IMR-90 (cell line): Measurements from ENCODE around the gene SRP14. TPM values are rescaled to one million over a fixed set of nuclear protein-coding genes. Genes with fewer than 3 reads are reported as not detected.
A peak's percentile ranks its signal among the peaks of the same experiment; 100 is the strongest.

Source experiments
- ATAC-seq: fragments of 200-7000 bp; cut with Tn5 transposase; 2 replicates; pipeline ENCODE4 v1.9.1; 2020; ENCODE audit warnings: low read depth, mild to moderate bottlenecking, moderate library complexity
- BruUV-seq: library from RNA; stranded (reverse); fragments of 400-500 nt; replicated peaks from 2 replicates; lab custom pipeline; 2021; lab: Mats Ljungman, UMichigan
- CTCF ChIA-PET: fragments of 300-600 bp; formaldehyde crosslinking; extraction: SDS; loops from one replicate; lab custom pipeline; 2021; ENCODE audit warnings: antibody characterized with exemption; lab: Yijun Ruan, JAX
- POLR2A ChIA-PET: fragments of 300-600 bp; sonication (Branson Sonifier 250); formaldehyde crosslinking; loops from one replicate; lab custom pipeline; 2022; ENCODE audit warnings: antibody characterized with exemption; ENCODE audit not compliant: unreplicated experiment; lab: Charles Lee
- DNase-seq: peaks from one replicate; pipeline ENCODE4 v3.0.0; 2013
- H2AFZ ChIP-seq: replicated peaks from 2 replicates; pipeline ENCODE3; 2013; ENCODE audit warnings: low read length, mild to moderate bottlenecking; ENCODE audit not compliant: poor library complexity
- H2AK5ac ChIP-seq: 2 replicates; pipeline ENCODE4 v1.6.1; 2013; ENCODE audit warnings: low read depth, low read length, inconsistent platforms
- H2AK9ac ChIP-seq: replicated peaks from 2 replicates; pipeline ENCODE3; 2013; ENCODE audit warnings: mild to moderate bottlenecking, low read depth, low read length, moderate library complexity; ENCODE audit not compliant: poor library complexity
- H2BK120ac ChIP-seq: 2 replicates; pipeline ENCODE4 v1.6.1; 2013; ENCODE audit warnings: low read depth, low read length, inconsistent platforms
- H2BK15ac ChIP-seq: 3 replicates; pipeline ENCODE4 v1.6.1; 2013; ENCODE audit warnings: low read depth, low read length, inconsistent platforms
- H2BK20ac ChIP-seq: 2 replicates; pipeline ENCODE4 v1.6.1; 2013; ENCODE audit warnings: low read depth, mild to moderate bottlenecking, inconsistent platforms, low read length, moderate library complexity
- H2BK5ac ChIP-seq: 2 replicates; pipeline ENCODE4 v1.6.1; 2013; ENCODE audit warnings: mild to moderate bottlenecking, low read depth, low read length, inconsistent platforms; ENCODE audit not compliant: poor library complexity, severe bottlenecking
- H3K14ac ChIP-seq: replicated peaks from 2 replicates; pipeline ENCODE4 v1.6.1; 2013; ENCODE audit warnings: low read depth, low read length, inconsistent platforms
- H3K18ac ChIP-seq: 2 replicates; pipeline ENCODE4 v1.6.1; 2013; ENCODE audit warnings: low read depth, low read length, control low read depth
- H3K23ac ChIP-seq: 2 replicates; pipeline ENCODE4 v1.6.1; 2013; ENCODE audit warnings: low read depth, low read length, inconsistent platforms
- H3K27ac ChIP-seq: 2 replicates; pipeline ENCODE4 v1.5.1; 2013; ENCODE audit warnings: mild to moderate bottlenecking, control low read depth, low read length; ENCODE audit not compliant: insufficient read depth
- H3K27me3 ChIP-seq: 2 replicates; pipeline ENCODE4 v1.6.1; 2013; ENCODE audit warnings: low read length; ENCODE audit not compliant: control insufficient read depth, insufficient read depth
- H3K36me3 ChIP-seq: 2 replicates; pipeline ENCODE4 v1.6.1; 2013; ENCODE audit warnings: low read length, mixed read lengths; ENCODE audit not compliant: control insufficient read depth, insufficient read depth
- H3K4ac ChIP-seq: 2 replicates; pipeline ENCODE4 v1.6.1; 2013; ENCODE audit warnings: low read depth, low read length, inconsistent platforms
- H3K4me1 ChIP-seq: 2 replicates; pipeline ENCODE4 v1.6.1; 2013; ENCODE audit warnings: low read length, mixed read lengths; ENCODE audit not compliant: control insufficient read depth, insufficient read depth
- H3K4me2 ChIP-seq: 2 replicates; pipeline ENCODE4 v1.6.1; 2013; ENCODE audit warnings: low read depth, mild to moderate bottlenecking, control low read depth, low read length, moderate library complexity
- H3K4me3 ChIP-seq: 2 replicates; pipeline ENCODE4 v1.5.1; 2013; ENCODE audit warnings: low read depth, mild to moderate bottlenecking, control low read depth, low read length, moderate library complexity; ENCODE audit not compliant: insufficient read depth
- H3K56ac ChIP-seq: 2 replicates; pipeline ENCODE4 v1.6.1; 2013; ENCODE audit warnings: low read length, inconsistent platforms; ENCODE audit not compliant: insufficient read depth; ENCODE audit errors: extremely low read depth
- H3K79me1 ChIP-seq, 2 experiments: 2 replicates each; pipeline ENCODE4 v1.6.1; 2013; ENCODE audit warnings: low read length in 2 of 2, inconsistent platforms in 1 of 2, low read depth in 1 of 2
- H3K9ac ChIP-seq: 2 replicates; pipeline ENCODE4 v1.6.1; 2013; ENCODE audit warnings: low read depth, low read length, control low read depth
- H3K9me1 ChIP-seq: 2 replicates; pipeline ENCODE4 v1.6.1; 2013; ENCODE audit warnings: low read length, inconsistent platforms; ENCODE audit not compliant: insufficient read depth
- H3K9me3 ChIP-seq: 2 replicates; pipeline ENCODE4 v1.6.1; 2013; ENCODE audit warnings: low read length; ENCODE audit not compliant: control insufficient read depth, insufficient read depth
- H4K20me1 ChIP-seq: 2 replicates; pipeline ENCODE4 v1.6.1; 2013; ENCODE audit warnings: low read length, inconsistent platforms; ENCODE audit not compliant: insufficient read depth
- H4K5ac ChIP-seq: 2 replicates; pipeline ENCODE4 v1.6.1; 2013; ENCODE audit warnings: mild to moderate bottlenecking, low read depth, low read length, control low read depth
- H4K8ac ChIP-seq, 2 experiments: 2 replicates each; pipeline ENCODE4 v1.6.1; 2013; ENCODE audit warnings: low read depth in 2 of 2, low read length in 2 of 2, control low read depth in 1 of 2, inconsistent platforms in 1 of 2
- H4K91ac ChIP-seq: 2 replicates; pipeline ENCODE4 v1.6.1; 2013; ENCODE audit warnings: low read depth, low read length, inconsistent platforms; ENCODE audit not compliant: insufficient read depth
- BHLHE40 ChIP-seq: fragments of 150-350 bp; IDR thresholded peaks from 2 replicates; pipeline ENCODE4 v1.6.1; 2016; ENCODE audit warnings: mild to moderate bottlenecking, low read depth, low read length
- CEBPB ChIP-seq: IDR thresholded peaks from 2 replicates; pipeline ENCODE4 v1.6.1; 2012; ENCODE audit warnings: low read depth, low read length, improper control_type of control experiment
- CHD1 ChIP-seq: IDR thresholded peaks from 2 replicates; pipeline ENCODE4 v1.6.1; 2012; ENCODE audit warnings: low read depth, low read length, improper control_type of control experiment
- ELK1 ChIP-seq: fragments of 150-350 bp; IDR thresholded peaks from 2 replicates; pipeline ENCODE4 v1.6.1; 2016; ENCODE audit warnings: low read depth, mild to moderate bottlenecking, low read length, moderate library complexity, borderline replicate concordance
- FOS ChIP-seq: fragments of 150-350 bp; IDR thresholded peaks from 2 replicates; pipeline ENCODE4 v1.6.1; 2016; ENCODE audit warnings: low read depth, low read length
- MAFK ChIP-seq: IDR thresholded peaks from 2 replicates; pipeline ENCODE4 v1.6.1; 2012; ENCODE audit warnings: low read depth, low read length, improper control_type of control experiment
- MXI1 ChIP-seq: IDR thresholded peaks from 2 replicates; pipeline ENCODE4 v1.6.1; 2012; ENCODE audit warnings: low read depth, mild to moderate bottlenecking, low read length, moderate library complexity, borderline replicate concordance
- NFE2L2 ChIP-seq: fragments of 150-350 bp; IDR thresholded peaks from 2 replicates; pipeline ENCODE4 v1.6.1; 2016; ENCODE audit warnings: low read depth, mild to moderate bottlenecking, low read length
- POLR2A ChIP-seq: IDR thresholded peaks from 2 replicates; pipeline ENCODE4 v1.6.1; 2012; ENCODE audit warnings: mild to moderate bottlenecking, low read depth, low read length
- RAD21 ChIP-seq: IDR thresholded peaks from 2 replicates; pipeline ENCODE4 v1.6.1; 2012; ENCODE audit warnings: low read length, improper control_type of control experiment
- RCOR1 ChIP-seq: IDR thresholded peaks from 2 replicates; pipeline ENCODE4 v1.6.1; 2012; ENCODE audit warnings: mild to moderate bottlenecking, low read length, improper control_type of control experiment; ENCODE audit not compliant: insufficient replicate concordance
- RFX5 ChIP-seq: IDR thresholded peaks from 2 replicates; pipeline ENCODE4 v1.8.0; 2012; ENCODE audit warnings: low read depth, mild to moderate bottlenecking, low read length, moderate library complexity
- SMC3 ChIP-seq: fragments of 150-350 bp; IDR thresholded peaks from 2 replicates; pipeline ENCODE4 v1.6.1; 2016; ENCODE audit warnings: low read depth, mild to moderate bottlenecking, antibody characterized with exemption, low read length, moderate library complexity
- WGBS, 2 experiments: methylation state at CpG; one replicate each; pipeline versions ENCODE4 v1.1.5 to v1.1.7; 2013; ENCODE audit warnings: missing lambda C conversion rate in 2 of 2; ENCODE audit not compliant: insufficient read length in 1 of 2; ENCODE audit errors: extremely low coverage in 2 of 2; 5-methylcytosine and 5-hydroxymethylcytosine counted together
- dilution Hi-C: fragments of 300-500 bp; cut with HindIII; formaldehyde crosslinking; loops from one replicate; pipeline ENCODE4 v1.14.3; 2018; ENCODE audit warnings: low sequenced_read_pairs; ENCODE audit not compliant: unreplicated experiment
- in situ Hi-C: fragments of 300-500 bp; cut with MboI; formaldehyde crosslinking; loops from 3 replicates; pipeline ENCODE4 v1.14.3; 2019; ENCODE audit warnings: low sequenced_read_pairs, inconsistent platforms, mixed read lengths
- intact Hi-C: fragments of 100-400 bp; cut with micrococcal nuclease; formaldehyde crosslinking; loops from 2 replicates; pipeline ENCODE4 v1.10.0; 2022
- polyA plus RNA-seq, 3 experiments: library from polyadenylated mRNA; depleted of rRNA; stranded (reverse); fragments of >200 nt; gene quantifications; 2 replicates each; pipeline ENCODE4 v1.2.3, GENCODE V29; 2012; ENCODE audit warnings: low replicate concordance in 1 of 3
- total RNA-seq: library from RNA; depleted of rRNA; stranded (reverse); fragments of >200 nt; gene quantifications from 2 replicates; pipeline ENCODE4 v1.2.3, GENCODE V29; 2012
- TF ChIP-seq, protein P1 (sequence below): fragments of 150-350 bp; IDR thresholded peaks from 2 replicates; pipeline ENCODE4 v1.6.1; 2017; ENCODE audit warnings: mild to moderate bottlenecking, antibody characterized with exemption, low read length, low read depth
- TF ChIP-seq, protein P2 (sequence below): conservative IDR thresholded peaks from 2 replicates; pipeline ENCODE4 v1.5.1; 2012; ENCODE audit warnings: mild to moderate bottlenecking, low read depth, low read length, improper control_type of control experiment

SRP14 gene
- total and polyA plus RNA-seq, 2 of the 4 experiments (the other 2 are of a cell fraction) = 106 to 295 TPM

GRCh38 chr15:40063563-40064011 is 24.6 kb upstream of the SRP14 start:
- peaks cover 24% of the 10 kb centered on the region for H3K4me1 ChIP-seq
- H3K9me1 ChIP-seq = peaks cover 43% of the 10 kb centered on the region
- H3K56ac ChIP-seq = 0 out of 2 replicates have a peak overlapping the region, but pooled peaks have one; percentile 41
- peak overlapping the region; percentile 98 for H2BK120ac ChIP-seq
- H4K91ac ChIP-seq = peak overlapping the region; percentile 81
- H2BK5ac ChIP-seq = peak overlapping the region; percentile 65
- H3K23ac ChIP-seq = peak overlapping the region; percentile 86
- ATAC-seq = peak; percentile 56
- H3K27me3 ChIP-seq = no peaks in the 10 kb centered on the region
- in situ Hi-C loops (no loop called here), dilution Hi-C loops (no loop called here), intact Hi-C loops (no loop called here)
- H3K4me2 ChIP-seq = no peak overlapping the region
- peak overlapping the region; percentile 39; the same call in 1 of the 2 replicates for H4K5ac ChIP-seq
- H3K79me1 ChIP-seq = peaks cover 0 to 16% of the 10 kb centered on the region in 2 experiments; a peak in 1 of 4 replicates
- POLR2A ChIA-PET = no interaction called here
- no peak overlapping the region for H3K9ac ChIP-seq
- H4K8ac ChIP-seq = peak overlapping the region in 1 of 2 experiments; percentile 62; a peak in 1 of 4 replicates
- no peak overlapping the region for H3K4me3 ChIP-seq
- peak overlapping the region; percentile 66 for H2AK9ac ChIP-seq
- H4K20me1 ChIP-seq = no peaks in the 10 kb centered on the region
- WGBS, 2 experiments = no CpG with 5 or more reads among the region's 2 CpGs
- H3K4ac ChIP-seq = peak overlapping the region; percentile 99
- no peaks in the 10 kb centered on the region for H3K9me3 ChIP-seq
- peak overlapping the region; percentile 97 for H2AK5ac ChIP-seq
- peak; percentile 50 for DNase-seq
- H3K36me3 ChIP-seq = no peaks in the 10 kb centered on the region
- peak overlapping the region; percentile 72; the same call in 2 of the 3 replicates for H2BK15ac ChIP-seq
- H3K27ac ChIP-seq = no peak overlapping the region
- peak overlapping the region; percentile 79 for H3K14ac ChIP-seq
- TF ChIP-seq NFE2L2 (no peak), SMC3 (no peak), BHLHE40 (no peak), RFX5 (no peak), RAD21 (no peak), RCOR1 (no peak), POLR2A (no peak), FOS (no peak), ELK1 (no peak), MXI1 (no peak), CEBPB (no peak), CHD1 (no peak), MAFK (no peak)
- TF ChIP-seq, protein P1, sequence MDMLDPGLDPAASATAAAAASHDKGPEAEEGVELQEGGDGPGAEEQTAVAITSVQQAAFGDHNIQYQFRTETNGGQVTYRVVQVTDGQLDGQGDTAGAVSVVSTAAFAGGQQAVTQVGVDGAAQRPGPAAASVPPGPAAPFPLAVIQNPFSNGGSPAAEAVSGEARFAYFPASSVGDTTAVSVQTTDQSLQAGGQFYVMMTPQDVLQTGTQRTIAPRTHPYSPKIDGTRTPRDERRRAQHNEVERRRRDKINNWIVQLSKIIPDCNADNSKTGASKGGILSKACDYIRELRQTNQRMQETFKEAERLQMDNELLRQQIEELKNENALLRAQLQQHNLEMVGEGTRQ = no peak
- TF ChIP-seq, protein P2, sequence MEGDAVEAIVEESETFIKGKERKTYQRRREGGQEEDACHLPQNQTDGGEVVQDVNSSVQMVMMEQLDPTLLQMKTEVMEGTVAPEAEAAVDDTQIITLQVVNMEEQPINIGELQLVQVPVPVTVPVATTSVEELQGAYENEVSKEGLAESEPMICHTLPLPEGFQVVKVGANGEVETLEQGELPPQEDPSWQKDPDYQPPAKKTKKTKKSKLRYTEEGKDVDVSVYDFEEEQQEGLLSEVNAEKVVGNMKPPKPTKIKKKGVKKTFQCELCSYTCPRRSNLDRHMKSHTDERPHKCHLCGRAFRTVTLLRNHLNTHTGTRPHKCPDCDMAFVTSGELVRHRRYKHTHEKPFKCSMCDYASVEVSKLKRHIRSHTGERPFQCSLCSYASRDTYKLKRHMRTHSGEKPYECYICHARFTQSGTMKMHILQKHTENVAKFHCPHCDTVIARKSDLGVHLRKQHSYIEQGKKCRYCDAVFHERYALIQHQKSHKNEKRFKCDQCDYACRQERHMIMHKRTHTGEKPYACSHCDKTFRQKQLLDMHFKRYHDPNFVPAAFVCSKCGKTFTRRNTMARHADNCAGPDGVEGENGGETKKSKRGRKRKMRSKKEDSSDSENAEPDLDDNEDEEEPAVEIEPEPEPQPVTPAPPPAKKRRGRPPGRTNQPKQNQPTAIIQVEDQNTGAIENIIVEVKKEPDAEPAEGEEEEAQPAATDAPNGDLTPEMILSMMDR = no peak
- peak overlapping the region; percentile 97 for H2BK20ac ChIP-seq
- peak overlapping the region; percentile 42 for H3K18ac ChIP-seq
- CTCF ChIA-PET = interaction anchor here (0.8 to 1.0 kb wide), 2 partner anchors 36 to 41 kb away, joined by 3 read pairs; no protein-coding TSS in a partner anchor
- H2AFZ ChIP-seq = peak overlapping the region; percentile 71
- BruUV-seq = no TSS peak
